K562 (cell line): Measurements from ENCODE around the gene ACTL6A. TPM values are rescaled to one million over a fixed set of nuclear protein-coding genes. Genes with fewer than 3 reads are reported as not detected.
A peak's percentile ranks its signal among the peaks of the same experiment; 100 is the strongest.

Experiments
- ADNP ChIP-seq: fragments of 200-800 bp; sonication (Bioruptor generic); IDR thresholded peaks from 2 replicates; pipeline ENCODE4 v1.6.1; 2016; ENCODE audit warnings: missing genetic modification characterization, missing compliant biosample characterization
- ARID4B ChIP-seq: sonication (generic); formaldehyde crosslinking; IDR thresholded peaks from 2 replicates; pipeline ENCODE4 v1.8.0; 2022; ENCODE audit warnings: mild to moderate bottlenecking, missing genetic modification reagents
- BDP1 ChIP-seq: IDR thresholded peaks from 3 replicates; pipeline ENCODE4 v1.6.1; 2011; ENCODE audit not compliant: insufficient read length, insufficient read depth
- CLOCK ChIP-seq: fragments of 250-450 bp; sonication (Bioruptor Pico); IDR thresholded peaks from 2 replicates; pipeline ENCODE4 v1.4.0; 2020; ENCODE audit warnings: mild to moderate bottlenecking, moderate library complexity, borderline replicate concordance
- CREM ChIP-seq: IDR thresholded peaks from 2 replicates; pipeline ENCODE4 v1.6.1; 2014; ENCODE audit warnings: antibody characterized with exemption, low read depth
- FOXM1 ChIP-seq, 2 experiments: fragments of 450-650 bp in 1 of 2; sonication (generic) in 1 of 2; formaldehyde crosslinking in 1 of 2; IDR thresholded peaks; 2 replicates each; pipeline versions ENCODE4 v1.6.1 to v1.9.0; 2017 to 2022; ENCODE audit warnings: low read depth in 2 of 2, mild to moderate bottlenecking in 2 of 2, missing genetic modification reagents in 1 of 2, moderate library complexity in 1 of 2
- HCFC1 ChIP-seq: IDR thresholded peaks from 2 replicates; pipeline ENCODE4 v1.6.1; 2012; ENCODE audit warnings: low read depth, low read length, improper control_type of control experiment
- KAT8 ChIP-seq: fragments of 450-650 bp; IDR thresholded peaks from 2 replicates; pipeline ENCODE4 v1.6.1; 2016; ENCODE audit warnings: low read depth, mild to moderate bottlenecking
- MTF1 ChIP-seq: fragments of 250-450 bp; sonication (Bioruptor Pico); IDR thresholded peaks from 2 replicates; pipeline ENCODE4 v1.9.0; 2021; ENCODE audit warnings: moderate library complexity, mild to moderate bottlenecking, inconsistent platforms, borderline replicate concordance
- NEUROD1 ChIP-seq: fragments of 150-350 bp; IDR thresholded peaks from 2 replicates; pipeline ENCODE4 v1.6.1; 2014; ENCODE audit warnings: borderline replicate concordance, low read length, low read depth; ENCODE audit not compliant: partially characterized antibody
- PHF8 ChIP-seq: fragments of 200-600 bp; sonication (generic); IDR thresholded peaks from 2 replicates; pipeline ENCODE4 v1.6.1; 2012; ENCODE audit warnings: mixed run types, mild to moderate bottlenecking, inconsistent platforms, low read length, moderate library complexity, borderline replicate concordance
- PML ChIP-seq: IDR thresholded peaks from 2 replicates; pipeline ENCODE4 v1.6.1; 2012; ENCODE audit warnings: low read length, inconsistent platforms
- POLR2AphosphoS5 ChIP-seq: IDR thresholded peaks from 2 replicates; pipeline ENCODE4 v1.6.1; 2011; ENCODE audit warnings: mild to moderate bottlenecking, low read depth, low read length, moderate library complexity; ENCODE audit not compliant: control insufficient read depth, insufficient read depth
- SMAD1 ChIP-seq: fragments of 150-350 bp; IDR thresholded peaks from 2 replicates; pipeline ENCODE4 v1.6.1; 2014; ENCODE audit warnings: low read length, low read depth; ENCODE audit not compliant: partially characterized antibody
- SNAPC5 ChIP-seq: fragments of 250-450 bp; sonication (Bioruptor Pico); IDR thresholded peaks from 2 replicates; pipeline ENCODE4 v1.8.0; 2021; ENCODE audit warnings: moderate library complexity, mild to moderate bottlenecking, inconsistent platforms
- SOX6 ChIP-seq: fragments of 450-650 bp; IDR thresholded peaks from 2 replicates; pipeline ENCODE4 v1.6.1; 2014; ENCODE audit warnings: mild to moderate bottlenecking
- TFAM ChIP-seq: fragments of 250-450 bp; sonication (Bioruptor Pico); conservative IDR thresholded peaks from 2 replicates; pipeline ENCODE4 v1.5.0; 2021; ENCODE audit warnings: mild to moderate bottlenecking, moderate library complexity
- THAP7 ChIP-seq: fragments of 250-450 bp; sonication (Bioruptor Pico); IDR thresholded peaks from 2 replicates; pipeline ENCODE4 v1.5.0; 2021
- YY1 ChIP-seq, 3 experiments: IDR thresholded peaks; 2 replicates each; pipeline ENCODE4 v1.6.1; 2011; ENCODE audit warnings: low read length in 2 of 3, mild to moderate bottlenecking in 2 of 3, moderate library complexity in 2 of 3, borderline replicate concordance in 1 of 3, control low read depth in 1 of 3, low read depth in 1 of 3; ENCODE audit not compliant: insufficient read depth in 3 of 3, insufficient replicate concordance in 2 of 3, control insufficient read depth in 1 of 3, insufficient read length in 1 of 3; ENCODE audit errors: extremely low read depth in 1 of 3
- polyA plus RNA-seq, 8 experiments: library from polyadenylated mRNA; depleted of rRNA in 4 of 8; stranded (reverse) in 5 of 8; unstranded in 3 of 8; fragments of >200 nt; fragmentation: Nextera tagmentation in 2 of 8; fragmentation: Illumina TruSeq in 1 of 8; extraction: Ambion mirVana in 2 of 8; extraction: Trizol in 1 of 8; gene quantifications; 2 replicates each; pipeline versions ENCODE4 v1.2.1 to v1.2.3, GENCODE V29; 2011 to 2014; ENCODE audit warnings: inconsistent platforms in 1 of 8, missing spikeins in 1 of 8
- total RNA-seq, 7 experiments: library from RNA; depleted of rRNA in 6 of 7; stranded (reverse); fragments of >200 nt in 6 of 7; fragmentation: Illumina TruSeq in 2 of 7; extraction: Trizol in 2 of 7; gene quantifications; 2 replicates each; pipeline versions ENCODE4 v1.2.1 to v1.2.3, GENCODE V29; 2011 to 2021; ENCODE audit warnings: low replicate concordance in 1 of 7

Gene ACTL6A
- total and polyA plus RNA-seq, 9 of the 15 experiments (the other 6 are each of a cell fraction or from before 2014, with no cell fraction given): 107 to 243 (median 157) TPM

GRCh38 chr3:179562591-179563270, at the start of gene ACTL6A (continued):
- TF ChIP-seq ARID4B (0 out of 2 replicates have a peak, but pooled peaks have one; percentile 47), CREM (peak; percentile 87), NEUROD1 (peak; percentile 99), PML (peak; percentile 72; the same call in 1 of the 2 replicates), THAP7 (no peak), BDP1 (no peak), HCFC1 (peak; percentile 29), MTF1 (CRISPR knock-in tag) (no peak), FOXM1 (IDR thresholded peaks at IDR 0.05; ENCODE audit: low read depth) (no peak; the same call in 1 of the 2 replicates), FOXM1 (CRISPR knock-in tag; IDR thresholded peaks at IDR 0.05; ENCODE audit: low read depth) (no peak), SOX6 (no peak), PHF8 (peak; percentile 98), KAT8 (no peak), YY1 (IDR thresholded peaks at IDR 0.05; ENCODE audit: borderline replicate concordance in 1 of 3, control insufficient read depth in 1 of 3, extremely low read depth in 1 of 3, insufficient read depth in 3 of 3, insufficient read length in 1 of 3, insufficient replicate concordance in 2 of 3, low read depth in 1 of 3, low read length in 2 of 3) (peak in 2 of 3 experiments; percentile 42 to 58), TFAM (CRISPR knock-in tag) (no peak), POLR2AphosphoS5 (peak; percentile 79; the same call in 1 of the 2 replicates), SNAPC5 (CRISPR knock-in tag) (no peak), CLOCK (CRISPR knock-in tag) (no peak), ADNP (tag) (no peak), SMAD1 (peak; percentile 33)
